GM19328 (cell line): Measurements from ENCODE around the gene COBL.

ENCODE experiments used
- ATAC-seq: cut with Tn5 transposase; IDR thresholded peaks from one replicate; pipeline ENCODE4 v1.9.1; 2021; ENCODE audit warnings: mild to moderate bottlenecking, moderate library complexity; ENCODE audit not compliant: unreplicated experiment

Gene COBL

DNA sequence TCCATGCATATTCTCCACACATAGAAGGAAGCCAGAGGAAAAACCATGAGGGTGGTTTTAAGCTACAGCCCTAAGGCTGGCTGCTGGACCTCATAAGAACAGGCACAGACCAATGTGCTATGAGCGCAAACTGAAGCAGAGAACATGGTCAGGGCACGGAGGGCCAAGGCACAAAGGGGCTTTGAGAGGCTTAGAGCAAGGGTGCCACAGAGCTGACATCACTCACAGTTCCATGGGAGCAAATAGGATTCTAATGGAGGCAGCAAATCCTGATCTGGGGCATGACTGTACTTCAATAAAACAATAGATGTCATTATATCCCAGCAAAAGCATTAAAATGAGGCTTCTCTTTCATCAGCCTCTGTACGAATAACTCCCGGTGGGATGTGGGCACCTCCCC lies 162.4 kb downstream of the COBL start:
- ATAC-seq = no peak

DNA sequence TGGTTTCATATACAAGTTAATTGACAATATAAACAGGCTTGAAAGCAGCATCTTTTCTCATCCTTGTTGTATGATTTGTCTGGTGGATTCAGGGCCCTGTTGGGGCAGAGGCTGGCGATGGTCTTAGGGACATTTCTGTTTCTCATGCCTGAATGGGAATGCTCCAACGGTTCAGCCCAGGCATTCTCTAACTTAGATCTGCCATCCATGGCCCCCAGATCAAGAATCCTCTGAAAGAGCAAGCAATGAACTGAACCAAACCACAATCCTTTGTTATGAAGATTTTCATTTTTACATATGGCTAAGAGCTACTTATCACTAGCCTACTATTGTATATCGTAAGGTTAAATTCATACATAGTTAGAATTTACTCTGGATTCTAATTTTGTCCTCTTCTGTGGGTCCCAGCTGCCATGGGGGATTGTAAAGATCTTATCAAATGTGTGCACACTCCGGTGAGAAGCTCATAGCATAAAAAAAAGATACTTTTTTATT lies 163.9 kb downstream of the COBL start:
- no peak for ATAC-seq

- ATAC-seq = no peak
Measured at GRCh38 chr7:51151455-51151854, 165.2 kb downstream of the COBL start.

DNA sequence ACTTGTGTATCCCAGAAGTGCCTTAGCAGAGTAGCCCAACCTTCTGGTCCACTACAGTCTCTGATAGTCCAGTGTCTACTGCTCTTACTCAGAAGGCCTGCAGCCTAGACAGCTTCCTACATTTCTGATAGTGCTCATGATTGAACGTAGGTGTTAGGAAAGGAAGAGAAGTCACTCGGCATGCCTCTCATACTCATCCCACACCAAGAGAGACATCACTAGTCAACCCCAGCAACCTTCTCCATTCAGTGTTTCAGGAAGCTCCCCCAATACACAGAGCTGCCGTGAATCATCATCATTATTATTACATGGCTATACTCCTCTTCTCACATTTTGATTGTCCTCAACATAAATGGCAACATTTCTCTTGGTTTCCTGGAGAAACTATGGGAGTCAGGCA lies 166.4 kb downstream of the COBL start:
- no peak for ATAC-seq

DNA sequence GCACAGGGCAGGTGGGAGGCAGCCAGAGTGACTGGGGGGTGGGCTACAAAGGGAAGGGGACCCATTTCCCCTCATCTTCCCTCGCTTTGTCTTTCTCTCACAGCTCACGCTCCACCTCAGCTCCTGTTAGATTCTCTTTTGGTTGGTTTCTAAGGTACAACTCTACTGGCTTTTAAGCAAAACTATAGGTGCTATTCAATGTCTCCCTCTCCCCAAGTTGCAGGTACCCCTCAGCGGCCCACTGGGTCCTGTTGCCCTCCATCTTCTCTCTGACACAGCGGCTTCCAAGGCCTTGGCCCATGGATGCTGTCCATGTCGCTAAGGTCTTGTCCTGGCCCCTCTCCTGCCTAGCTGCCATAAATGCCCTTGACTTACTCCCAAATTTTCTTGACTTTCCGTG lies 168.4 kb downstream of the COBL start:
- ATAC-seq = no peak

- no peak for ATAC-seq
Measured at GRCh38 chr7:51146816-51147586, 169.6 kb downstream of the COBL start.

- no peak for ATAC-seq
Measured at GRCh38 chr7:51144178-51144577, 172.4 kb downstream of the COBL start.

DNA sequence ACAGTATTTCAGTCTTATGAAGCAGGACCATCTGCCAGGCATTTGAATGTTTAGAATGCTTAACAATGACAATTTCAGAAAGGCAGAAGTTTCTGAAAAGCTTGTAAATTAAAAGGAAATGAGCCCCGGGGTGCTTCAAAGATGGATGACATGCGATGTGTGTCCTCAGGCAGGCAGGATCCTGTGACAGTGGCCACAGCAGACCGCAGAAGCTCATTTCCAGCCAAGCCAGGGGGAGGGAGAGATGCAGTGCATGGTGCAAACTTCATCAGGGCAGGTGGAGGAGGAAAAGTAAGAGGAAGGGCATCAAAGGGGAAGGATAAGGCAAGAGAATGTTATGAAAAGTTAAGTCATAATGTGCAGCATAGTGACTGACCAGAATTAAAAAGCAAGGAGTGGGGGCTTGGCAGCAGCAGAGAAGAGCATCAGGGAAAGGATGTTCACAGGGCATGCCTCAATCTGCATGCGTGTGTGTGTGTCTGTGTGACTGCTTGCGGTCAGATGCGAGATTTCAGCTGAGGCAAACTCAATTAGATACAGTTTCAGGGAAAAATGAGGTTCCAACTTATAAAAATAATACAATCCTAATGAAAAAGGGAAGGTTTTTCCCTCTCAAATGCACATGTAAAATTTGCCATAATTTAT lies 173.7 kb downstream of the COBL start:
- ATAC-seq = no peak

DNA sequence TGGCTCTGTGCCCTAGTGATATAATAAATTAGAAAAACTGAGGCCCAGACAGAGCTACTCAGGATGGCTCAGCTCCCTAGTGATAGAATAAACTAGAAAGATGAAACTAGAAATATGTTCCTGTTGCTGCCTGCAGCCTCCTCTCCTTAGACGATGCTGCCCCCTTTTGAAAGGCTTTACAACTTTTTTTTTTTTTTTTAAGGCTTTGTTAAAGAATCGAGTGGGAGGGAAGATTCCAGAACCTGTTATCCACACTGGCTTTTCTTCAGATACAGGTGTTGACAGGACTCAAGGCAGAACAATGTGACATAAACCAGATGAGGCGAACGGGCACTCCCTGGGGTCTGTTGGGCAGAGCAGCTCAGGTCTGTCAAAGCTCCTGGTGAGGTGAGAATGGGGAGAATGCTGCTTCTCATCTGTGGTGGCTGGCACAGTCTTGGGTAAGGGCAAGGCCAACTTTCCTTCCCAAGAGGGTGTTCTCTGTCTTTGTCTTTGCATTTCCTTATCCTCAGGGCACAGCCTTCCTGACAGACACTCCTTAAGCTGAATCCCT lies 175.1 kb downstream of the COBL start:
- ATAC-seq = no peak

GRCh38 chr7:51140199-51141164 lies 176.1 kb downstream of the COBL start:
- no peak for ATAC-seq

- ATAC-seq = no peak
Measured at GRCh38 chr7:51139796-51140195, 176.8 kb downstream of the COBL start.

- ATAC-seq = no peak
Measured at GRCh38 chr7:51138123-51139085, 178.2 kb downstream of the COBL start.

DNA sequence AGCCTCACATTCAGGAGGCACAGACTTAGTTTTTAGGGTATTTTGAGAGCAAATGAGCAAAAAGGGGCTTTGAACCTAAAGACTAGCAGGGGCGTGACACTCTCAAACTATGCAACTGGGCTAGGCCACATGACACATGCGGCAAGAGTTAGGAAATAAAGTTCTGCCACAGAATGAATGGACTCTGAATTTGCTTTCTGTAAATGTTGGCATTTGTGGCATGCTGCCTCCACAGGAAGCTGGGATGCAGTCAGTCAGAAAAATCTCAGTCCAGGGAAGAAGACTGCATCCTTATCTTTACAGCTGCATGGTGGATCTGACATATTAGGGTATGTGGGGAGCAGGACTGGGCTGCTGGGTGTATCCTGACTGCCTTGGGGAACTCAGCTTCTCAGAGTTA lies 181.0 kb downstream of the COBL start:
- no peak for ATAC-seq

- no peak for ATAC-seq
Measured at GRCh38 chr7:51134013-51134441, 182.6 kb downstream of the COBL start.

DNA sequence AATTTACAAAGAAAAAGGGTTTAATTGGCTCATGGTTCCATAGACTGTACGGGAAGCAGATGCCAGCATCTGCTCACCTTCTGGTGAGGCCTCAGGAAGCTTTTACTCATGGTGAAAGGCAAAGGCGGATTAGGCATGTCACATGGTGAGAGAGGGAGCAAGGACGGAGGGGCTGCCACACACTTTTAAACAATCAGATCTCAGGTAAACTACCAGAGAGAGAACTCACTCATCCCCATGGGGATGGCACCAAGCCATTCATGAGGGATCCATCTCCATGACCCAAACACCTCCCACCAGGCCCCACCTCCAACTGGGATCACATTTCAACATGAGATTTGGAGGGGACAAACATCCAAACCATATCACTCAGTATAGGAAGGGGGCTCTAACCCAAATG lies 183.9 kb downstream of the COBL start:
- no peak for ATAC-seq

GRCh38 chr7:51129527-51130472 lies 186.8 kb downstream of the COBL start:
- no peak for ATAC-seq

DNA sequence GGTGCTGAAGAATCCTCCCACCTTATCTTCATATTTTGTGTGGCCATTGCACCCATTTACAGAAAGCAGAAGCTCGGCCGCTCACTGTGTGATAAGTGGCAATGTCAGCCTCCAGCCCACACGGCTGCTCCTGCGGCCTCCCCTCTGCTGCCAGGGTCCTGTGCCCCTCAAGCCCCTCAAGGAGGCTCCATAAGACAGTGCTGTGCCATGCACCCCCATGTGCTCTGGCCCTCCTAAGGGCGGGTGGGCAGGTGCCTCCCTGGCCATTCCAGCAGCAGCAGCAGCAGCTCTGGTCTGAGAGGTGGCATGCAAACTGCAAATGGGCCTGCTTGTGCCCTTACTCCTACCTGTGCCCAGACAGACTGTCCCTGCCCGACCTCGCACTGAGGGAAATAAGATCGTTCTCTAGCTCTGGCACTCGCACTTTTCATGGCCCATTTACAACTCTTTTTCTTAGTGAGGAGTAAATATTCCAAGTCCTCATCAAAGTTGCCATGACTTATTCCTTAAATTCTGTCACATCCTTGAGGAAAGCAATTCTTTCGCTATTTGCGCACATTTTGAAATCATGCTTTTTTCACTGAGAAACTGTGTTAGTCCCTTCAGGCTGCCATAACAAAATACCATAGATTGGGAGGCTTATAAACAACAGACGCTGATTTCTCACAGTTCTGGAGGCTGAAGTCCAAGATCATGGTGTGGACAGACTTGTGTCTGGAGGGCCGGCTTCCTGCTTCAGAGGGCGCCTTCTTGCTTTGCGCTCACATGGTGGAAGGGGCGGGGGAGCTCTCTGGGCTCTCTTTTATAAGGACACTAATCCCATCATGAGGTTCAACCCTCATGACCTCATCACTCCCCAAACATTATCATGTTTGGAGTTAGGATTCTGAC lies 187.8 kb downstream of the COBL start:
- no peak for ATAC-seq

- ATAC-seq = no peak
Measured at GRCh38 chr7:51127618-51127904, 189.0 kb downstream of the COBL start.
